ENCODE results near the gene ALKBH2.
"Not testable (repeated sequence)": the region's sequence is repeated elsewhere in the genome, so short reads cannot be mapped to it uniquely, and the experiment has no call there.

Gene ALKBH2

GRCh38 chr12:109065853-109066193 lies 27.4 kb downstream of the ALKBH2 start:
- DNase-seq: no peak

GRCh38 chr12:109065154-109065852 lies 28.0 kb downstream of the ALKBH2 start:
- no peak for DNase-seq

GRCh38 chr12:109064143-109064542 lies 29.1 kb downstream of the ALKBH2 start:
- DNase-seq: no peak

- DNase-seq: no peak
These were observed 34.5 kb downstream of the ALKBH2 start for GRCh38 chr12:109058773-109059172.

GRCh38 chr12:109057376-109057775 lies 35.9 kb downstream of the ALKBH2 start:
- DNase-seq: no peak

GRCh38 chr12:109056891-109057290 lies 36.4 kb downstream of the ALKBH2 start:
- DNase-seq: no peak

- no peak for DNase-seq
These were observed 38.8 kb downstream of the ALKBH2 start for GRCh38 chr12:109054520-109054919.

GRCh38 chr12:109054124-109054513 lies 39.2 kb downstream of the ALKBH2 start:
- not testable (repeated sequence) for DNase-seq

- no peak for DNase-seq
These were observed 39.7 kb downstream of the ALKBH2 start for GRCh38 chr12:109053382-109054123.

- peak; percentile 84 for DNase-seq
These were observed 40.6 kb downstream of the ALKBH2 start, which contains the start of gene USP30 for GRCh38 chr12:109052414-109053323. Gene USP30, plus strand, starts transcription at chr12:109052576. Its CDS starts 103 bp downstream, at chr12:109052679.

GRCh38 chr12:109052097-109052413 lies 41.2 kb downstream of the ALKBH2 start:
- DNase-seq: no peak

GRCh38 chr12:109049794-109050193 lies 43.5 kb downstream of the ALKBH2 start:
- not testable (repeated sequence) for DNase-seq

- not testable (repeated sequence) for DNase-seq
These were observed 44.6 kb downstream of the ALKBH2 start for GRCh38 chr12:109048706-109049105.

- DNase-seq: no peak
These were observed 46.0 kb downstream of the ALKBH2 start for GRCh38 chr12:109047081-109047805.

- DNase-seq: no peak
These were observed 49.0 kb downstream of the ALKBH2 start for GRCh38 chr12:109044241-109044640.
